Heart left ventricle (tissue), 16 donors: ENCODE measurements around the gene AGO3. TPM values are rescaled to one million over a fixed set of nuclear protein-coding genes. Genes with fewer than 3 reads are reported as not detected.

Source experiments
- ATAC-seq, 4 donors: fragments of 200-7000 bp; cut with Tn5 transposase; one replicate each; pipeline ENCODE4 v1.9.1; 2020 to 2022; ENCODE audit warnings: moderate library complexity in 4 of 4, mild to moderate bottlenecking in 3 of 4, moderate number of reproducible peaks in 1 of 4
- DNase-seq, 5 donors: peaks; one replicate each; pipeline ENCODE4 v3.0.0-alpha.2; 2020
- H3K27ac ChIP-seq, 12 donors: fragments of 200-600 bp; sonication (generic) in 4 of 12; one replicate each; pipeline versions ENCODE4 v1.5.0 to v1.8.0; 2016 to 2022; ENCODE audit warnings: mild to moderate bottlenecking in 2 of 12
- H3K27me3 ChIP-seq, 9 donors: fragments of 200-600 bp; sonication (generic) in 2 of 9; one replicate each; pipeline versions ENCODE4 v1.5.1 to v1.8.0; 2016 to 2022; ENCODE audit warnings: mild to moderate bottlenecking in 3 of 9
- H3K36me3 ChIP-seq, 9 donors: fragments of 200-600 bp; sonication (generic) in 2 of 9; one replicate each; pipeline versions ENCODE4 v1.5.0 to v1.8.0; 2018 to 2022; ENCODE audit warnings: mild to moderate bottlenecking in 2 of 9
- H3K4me1 ChIP-seq, 12 donors: fragments of 200-600 bp; sonication (generic) in 4 of 12; one replicate each; pipeline versions ENCODE4 v1.5.0 to v1.8.0; 2016 to 2022; ENCODE audit warnings: mild to moderate bottlenecking in 3 of 12
- H3K4me3 ChIP-seq, 12 donors: fragments of 200-600 bp; sonication (generic) in 4 of 12; one replicate each; pipeline versions ENCODE4 v1.5.0 to v1.8.0; 2017 to 2022; ENCODE audit warnings: mild to moderate bottlenecking in 9 of 12, moderate library complexity in 4 of 12
- H3K9me3 ChIP-seq, 12 donors: fragments of 200-600 bp; sonication (generic) in 4 of 12; one replicate each; pipeline versions ENCODE4 v1.5.0 to v1.8.0; 2016 to 2022; ENCODE audit warnings: mild to moderate bottlenecking in 1 of 12
- POLR2A ChIP-seq, 2 donors: fragments of 450-650 bp; IDR thresholded peaks; one replicate each; pipeline ENCODE4 v1.6.1; 2017; ENCODE audit warnings: antibody characterized with exemption in 2 of 2, mild to moderate bottlenecking in 2 of 2, moderate library complexity in 2 of 2
- WGBS, 4 donors: extraction: QIAGEN DNeasy Blood & Tissue Kit in 2 of 4; methylation state at CpG; one replicate each; pipeline versions ENCODE4 v1.1.5 to v1.1.7; 2013 to 2018; 5-methylcytosine and 5-hydroxymethylcytosine counted together
- intact Hi-C, 10 donors: fragments of 100-400 bp; cut with DNase I; formaldehyde crosslinking; loops; one replicate each; pipeline versions ENCODE4 v1.11.1 to v1.14.2; 2022
- polyA plus RNA-seq, 2 donors: library from polyadenylated mRNA; stranded (reverse); fragments of 200-250 nt; gene quantifications; one replicate each; pipeline ENCODE4 v1.2.3, GENCODE V29; 2013
- total RNA-seq, 9 donors: library from RNA; depleted of rRNA in 2 of 9; stranded (reverse); fragments of >200 nt in 2 of 9; fragmentation: NEBNext Ultra II Directional in 3 of 9; extraction: Animal tissue kit (Norgen Biotek cat#: 25700) in 3 of 9; gene quantifications; one replicate each; pipeline versions ENCODE4 v1.1.0 to v1.2.4, GENCODE V29; 2016 to 2023
- TF ChIP-seq, protein P1 (sequence below), 12 donors: fragments of 200-600 bp; sonication (generic) in 4 of 12; IDR thresholded peaks; one replicate each; pipeline versions ENCODE4 v1.5.0 to v1.8.0; 2018 to 2022; ENCODE audit warnings: antibody characterized with exemption in 12 of 12, mild to moderate bottlenecking in 5 of 12
- donor health status: ischemic (EF 13 %, LVEDD 7.1; RV severe dilation, severe dysfunction).
- donor health status: healthy with polysubstance abuse.
- donor health status: DM: no; HTN: yes; CAD: no.
- donor health status: DM: no; HTN: no; CAD: no.
- donor health status: ischemic (EF 25% LVEDD 6.9; RV normal size, moderate dysfunction).
- donor health status: ischemic (EF 25% LVEDD 5.7; RV mildly dilated, moderate dysfunction).
- donor health status: healthy.
- donor health status: DM: yes; HTN: yes; CAD: no.
- donor health status: ischemic (EF 35%, LVEDD 5.7; RV mildly dilated, moderate dysfunction).
- donor health status: nonischemic (EF 11% LVEDD 7.7; RV severe dilation, severe dysfunction).
- donor health status: DM: yes; HTN: yes; CAD: no.
- donor health status: PGD.
- donor health status: ischemic (EF 29% LVEDD 5.4; RV normal size, mild dysfunction).
- donor health status: nonischemic (EF 23%, LVEDD 6.1; RV moderate dilation, normal function).

AGO3 gene
- total and polyA plus RNA-seq, 11 donors: 2.8 to 18.8 (median 12.2) TPM

DNA sequence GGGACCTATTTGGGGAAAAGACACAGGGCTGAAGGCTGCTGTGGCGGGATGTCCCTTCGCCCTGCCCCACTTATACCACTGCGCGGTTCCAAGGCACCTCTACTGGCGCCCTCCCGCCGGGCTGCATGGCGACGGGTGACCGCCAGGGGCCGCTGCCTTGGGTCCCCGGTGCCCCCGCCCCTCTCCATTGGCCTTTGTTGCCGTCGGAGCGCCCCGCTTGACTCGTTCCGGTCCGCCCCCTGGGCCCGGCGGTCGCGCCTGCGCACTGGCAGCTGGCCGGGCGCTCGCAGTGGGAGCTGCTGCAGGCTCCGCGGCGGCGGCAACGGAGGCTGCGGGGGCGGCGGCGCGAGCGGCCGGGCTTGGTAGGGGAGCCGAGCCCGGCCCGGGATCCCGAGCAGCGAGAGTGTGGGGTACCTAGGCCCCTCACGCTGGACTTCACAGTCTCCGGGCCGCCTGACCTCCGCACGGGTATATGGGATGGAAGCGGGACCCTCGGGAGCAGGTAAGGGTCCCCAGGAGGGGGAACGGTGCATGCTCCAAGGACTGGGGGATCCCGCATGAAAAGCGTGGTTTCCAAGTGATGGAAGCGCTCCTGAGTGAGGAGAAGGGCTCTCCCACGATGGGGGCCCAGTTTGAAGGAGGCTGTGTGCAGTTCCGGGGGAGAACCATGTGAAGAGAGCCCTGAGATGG lies 47.8 kb upstream of the AGO3 start, which contains the start of gene AGO1:
TSS of gene AGO1 (plus strand) at position 265 of the 690 bp plus-strand sequence. CDS start at position 478, 213 bp downstream.
- DNase-seq (peak; percentile 95 to 98 (median 96)), ATAC-seq (peak; percentile 92 to 98 (median 98))
- Histone ChIP-seq H3K4me1 (peaks cover 0 to 44% (median 20%) of the 10 kb centered on the region in 12 donors), H3K36me3 (peaks cover 0 to under 1% (median 0%) of the 10 kb centered on the region in 9 donors), H3K4me3 (peak within 1 kb of the TSS; percentile 56 to 100 (median 88)), H3K9me3 (no peaks in the 10 kb centered on the region), H3K27me3 (no peaks in the 10 kb centered on the region), H3K27ac (peak within 1 kb of the TSS in 11 of 12 donors; percentile 68 to 90 (median 82))
- peak; percentile 53 to 92 for TF ChIP-seq POLR2A (IDR thresholded peaks at IDR 0.05)
- TF ChIP-seq, protein P1, sequence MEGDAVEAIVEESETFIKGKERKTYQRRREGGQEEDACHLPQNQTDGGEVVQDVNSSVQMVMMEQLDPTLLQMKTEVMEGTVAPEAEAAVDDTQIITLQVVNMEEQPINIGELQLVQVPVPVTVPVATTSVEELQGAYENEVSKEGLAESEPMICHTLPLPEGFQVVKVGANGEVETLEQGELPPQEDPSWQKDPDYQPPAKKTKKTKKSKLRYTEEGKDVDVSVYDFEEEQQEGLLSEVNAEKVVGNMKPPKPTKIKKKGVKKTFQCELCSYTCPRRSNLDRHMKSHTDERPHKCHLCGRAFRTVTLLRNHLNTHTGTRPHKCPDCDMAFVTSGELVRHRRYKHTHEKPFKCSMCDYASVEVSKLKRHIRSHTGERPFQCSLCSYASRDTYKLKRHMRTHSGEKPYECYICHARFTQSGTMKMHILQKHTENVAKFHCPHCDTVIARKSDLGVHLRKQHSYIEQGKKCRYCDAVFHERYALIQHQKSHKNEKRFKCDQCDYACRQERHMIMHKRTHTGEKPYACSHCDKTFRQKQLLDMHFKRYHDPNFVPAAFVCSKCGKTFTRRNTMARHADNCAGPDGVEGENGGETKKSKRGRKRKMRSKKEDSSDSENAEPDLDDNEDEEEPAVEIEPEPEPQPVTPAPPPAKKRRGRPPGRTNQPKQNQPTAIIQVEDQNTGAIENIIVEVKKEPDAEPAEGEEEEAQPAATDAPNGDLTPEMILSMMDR (IDR thresholded peaks at IDR 0.05): peak; percentile 93 to 100 (median 98)
- WGBS, 4 donors: 1 to 6% (median 2%) methylated on average over 15 to 58 of the region's 58 CpGs
- intact Hi-C loops: loop anchor here in 2 of 10 donors (1.0 to 10.0 kb wide), 3 partner anchors 48 to 202 kb away; partner anchors contain the start of genes AGO3 (in 2 of the 2), ADPRS (in 1 of the 2) and TEKT2 (in 1 of the 2)

- Histone ChIP-seq H3K27me3 (no peaks in the 10 kb centered on the region), H3K4me3 (peak overlapping the region; percentile 56 to 100 (median 88)), H3K9me3 (no peaks in the 10 kb centered on the region), H3K27ac (peak overlapping the region in 11 of 12 donors; percentile 68 to 90 (median 82)), H3K4me1 (peaks cover 0 to 48% (median 20%) of the 10 kb centered on the region in 12 donors), H3K36me3 (peaks cover 0 to 6% (median 0%) of the 10 kb centered on the region in 9 donors)
- no peak for TF ChIP-seq POLR2A (IDR thresholded peaks at IDR 0.05)
- TF ChIP-seq, protein P1 (IDR thresholded peaks at IDR 0.05): no peak
- peak in 3 of 4 donors; percentile 15 to 63 (median 27) for ATAC-seq
- intact Hi-C loops: loop anchor here in 2 of 10 donors (1.0 to 10.0 kb wide), 3 partner anchors 48 to 201 kb away; partner anchors contain the start of genes AGO3 (in 2 of the 2), ADPRS (in 1 of the 2) and TEKT2 (in 1 of the 2)
- peak; percentile 49 to 72 (median 52) for DNase-seq
- WGBS, 4 donors: 0 to 2% (median 1%) methylated on average over 8 to 29 of the region's 29 CpGs
These were observed 47.2 kb upstream of the AGO3 start for GRCh38 chr1:35883635-35884101.

DNA sequence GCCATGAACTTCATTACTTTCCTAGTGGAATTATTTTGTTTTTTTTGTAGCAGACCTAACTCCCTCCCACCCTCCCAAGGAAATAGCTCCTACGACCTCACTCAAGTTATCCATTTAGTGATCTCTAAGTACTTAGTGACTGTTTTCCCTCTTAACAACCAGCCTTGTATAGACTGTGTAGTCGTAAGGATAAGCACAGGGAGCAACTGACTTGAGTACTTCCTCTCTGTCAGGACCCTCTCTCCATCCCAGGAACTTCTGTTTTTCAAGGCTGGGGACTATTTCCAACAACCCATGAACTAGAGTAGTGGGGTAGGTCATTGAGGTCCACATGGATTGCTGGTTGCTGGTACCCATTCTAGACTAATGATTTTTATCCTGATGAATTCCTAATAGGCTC lies 46.0 kb upstream of the AGO3 start:
- Histone ChIP-seq H3K9me3 (no peaks in the 10 kb centered on the region), H3K27me3 (no peaks in the 10 kb centered on the region), H3K4me3 (no peak overlapping the region), H3K27ac (no peak overlapping the region), H3K36me3 (peaks cover 0 to 17% (median 9%) of the 10 kb centered on the region in 9 donors), H3K4me1 (peaks cover 0 to 48% (median 20%) of the 10 kb centered on the region in 12 donors)
- TF ChIP-seq POLR2A (IDR thresholded peaks at IDR 0.05): no peak
- TF ChIP-seq, protein P1 (IDR thresholded peaks at IDR 0.05): no peak
- ATAC-seq (no peak), DNase-seq (no peak)
- WGBS, 4 donors: 54 to 64% (median 59%) methylated on average over 2 of the region's 2 CpGs
- intact Hi-C loops: loop anchor here in 2 of 10 donors (5.0 to 10.0 kb wide), 3 partner anchors 42 to 200 kb away; partner anchors contain the start of genes ADPRS (in 1 of the 2), AGO3 (in 1 of the 2) and TEKT2 (in 1 of the 2)
